Fibroblast of lung (primary cell): ENCODE results near the gene CST7.

Experiments
- CTCF ChIP-seq, 2 donors: IDR thresholded peaks in 1 of 2; conservative IDR thresholded peaks in 1 of 2; 1 replicate in 1 of 2; 2 replicates in 1 of 2; pipeline ENCODE4 v1.5.1; 2011 to 2012; ENCODE audit warnings: low read length in 2 of 2, control low read depth in 1 of 2, inconsistent platforms in 1 of 2, low read depth in 1 of 2, mild to moderate bottlenecking in 1 of 2
- EZH2 ChIP-seq: IDR thresholded peaks from 2 replicates; pipeline ENCODE4 v1.5.1; 2012; ENCODE audit warnings: low read length, control low read depth, mild to moderate bottlenecking; ENCODE audit errors: missing control alignments

GRCh38 chr20:24964506-24964840 is 15.4 kb downstream of the CST7 start:
- TF ChIP-seq CTCF (conservative IDR thresholded peaks at IDR 0.05 in 1 of 2, IDR thresholded peaks at IDR 0.05 in 1 of 2; ENCODE audit: low read depth in 1 of 2, low read length in 2 of 2), result no peak
- TF ChIP-seq EZH2, result no peak
